HEK293 (cell line): ENCODE results near the gene MCRIP2.
A peak's percentile ranks its signal among the peaks of the same experiment; 100 is the strongest.

ENCODE experiments used
- EGR2 ChIP-seq: fragments of 450-650 bp; formaldehyde crosslinking; IDR thresholded peaks from 2 replicates; pipeline ENCODE4 v1.5.1; 2016; ENCODE audit warnings: low read depth, missing biosample characterization, missing genetic modification characterization
- KLF8 ChIP-seq: fragments of 450-650 bp; formaldehyde crosslinking; IDR thresholded peaks from 2 replicates; pipeline ENCODE4 v1.5.1; 2016; ENCODE audit warnings: missing biosample characterization, missing genetic modification characterization
- MEIS1 ChIP-seq: sonication (generic); formaldehyde crosslinking; IDR thresholded peaks from 2 replicates; pipeline ENCODE4 v1.8.1; 2022; ENCODE audit warnings: missing genetic modification reagents, mild to moderate bottlenecking, borderline replicate concordance
- SCRT1 ChIP-seq: fragments of 450-650 bp; formaldehyde crosslinking; IDR thresholded peaks from 2 replicates; pipeline ENCODE4 v1.5.1; 2016; ENCODE audit warnings: missing biosample characterization, missing genetic modification characterization, borderline replicate concordance
- SP7 ChIP-seq: fragments of 450-650 bp; formaldehyde crosslinking; IDR thresholded peaks from 2 replicates; pipeline ENCODE4 v1.5.1; 2016; ENCODE audit warnings: missing biosample characterization, missing genetic modification characterization
- ZBTB48 ChIP-seq: fragments of 450-650 bp; formaldehyde crosslinking; IDR thresholded peaks from 2 replicates; pipeline ENCODE4 v1.5.1; 2016; ENCODE audit warnings: missing biosample characterization, missing genetic modification characterization
- ZBTB7A ChIP-seq: fragments of 450-650 bp; formaldehyde crosslinking; IDR thresholded peaks from 2 replicates; pipeline ENCODE4 v1.5.1; 2016; ENCODE audit warnings: low read depth, missing biosample characterization, missing genetic modification characterization
- ZBTB8A ChIP-seq: fragments of 450-650 bp; formaldehyde crosslinking; IDR thresholded peaks from 2 replicates; pipeline ENCODE4 v1.5.1; 2016; ENCODE audit warnings: missing biosample characterization, missing genetic modification characterization
- ZEB2 ChIP-seq: fragments of 450-650 bp; formaldehyde crosslinking; IDR thresholded peaks from 2 replicates; pipeline ENCODE4 v1.5.1; 2016; ENCODE audit warnings: missing biosample characterization, missing genetic modification characterization
- ZNF112 ChIP-seq: fragments of 450-650 bp; formaldehyde crosslinking; IDR thresholded peaks from 2 replicates; pipeline ENCODE4 v1.5.0; 2017; ENCODE audit warnings: missing biosample characterization, missing genetic modification characterization
- ZNF157 ChIP-seq: fragments of 450-650 bp; formaldehyde crosslinking; IDR thresholded peaks from 2 replicates; pipeline ENCODE4 v1.5.1; 2016; ENCODE audit warnings: missing biosample characterization, missing genetic modification characterization
- ZNF23 ChIP-seq: fragments of 450-650 bp; formaldehyde crosslinking; IDR thresholded peaks from 2 replicates; pipeline ENCODE4 v1.5.1; 2016; ENCODE audit warnings: missing biosample characterization, missing genetic modification characterization, borderline replicate concordance
- ZNF248 ChIP-seq: fragments of 450-650 bp; formaldehyde crosslinking; IDR thresholded peaks from 2 replicates; pipeline ENCODE4 v1.5.1; 2017; ENCODE audit warnings: missing biosample characterization, missing genetic modification characterization
- ZNF341 ChIP-seq: fragments of 450-650 bp; formaldehyde crosslinking; IDR thresholded peaks from 2 replicates; pipeline ENCODE4; 2016; ENCODE audit warnings: low read depth, missing biosample characterization, missing genetic modification characterization
- ZNF530 ChIP-seq: fragments of 450-650 bp; formaldehyde crosslinking; IDR thresholded peaks from 2 replicates; pipeline ENCODE4 v1.5.1; 2016; ENCODE audit warnings: low read depth, missing biosample characterization, missing genetic modification characterization
- ZNF600 ChIP-seq: fragments of 450-650 bp; formaldehyde crosslinking; IDR thresholded peaks from 2 replicates; pipeline ENCODE4 v1.5.1; 2016; ENCODE audit warnings: missing biosample characterization, missing genetic modification characterization
- ZNF629 ChIP-seq: fragments of 450-650 bp; formaldehyde crosslinking; IDR thresholded peaks from 2 replicates; pipeline ENCODE4 v1.5.1; 2017; ENCODE audit warnings: missing biosample characterization, missing genetic modification characterization
- ZNF747 ChIP-seq: fragments of 450-650 bp; formaldehyde crosslinking; IDR thresholded peaks from 2 replicates; pipeline ENCODE4 v1.5.1; 2016; ENCODE audit warnings: missing biosample characterization, missing genetic modification characterization
- ZNF837 ChIP-seq: fragments of 450-650 bp; formaldehyde crosslinking; IDR thresholded peaks from 2 replicates; pipeline ENCODE4 v1.5.1; 2016; ENCODE audit warnings: missing biosample characterization, missing genetic modification characterization
- ZSCAN23 ChIP-seq: fragments of 450-650 bp; formaldehyde crosslinking; IDR thresholded peaks from 2 replicates; pipeline ENCODE4 v1.5.1; 2016; ENCODE audit warnings: missing biosample characterization, missing genetic modification characterization
- TF ChIP-seq, protein P1 (sequence below): fragments of 450-650 bp; formaldehyde crosslinking; IDR thresholded peaks from 2 replicates; pipeline ENCODE4 v1.5.1; 2016; ENCODE audit warnings: missing biosample characterization, missing genetic modification characterization, borderline replicate concordance
- TF ChIP-seq, protein P2 (sequence below): fragments of 450-650 bp; formaldehyde crosslinking; IDR thresholded peaks from 2 replicates; pipeline ENCODE4 v1.5.1; 2016; ENCODE audit warnings: missing biosample characterization, missing genetic modification characterization
- TF ChIP-seq, protein P3 (sequence below): fragments of 450-650 bp; formaldehyde crosslinking; IDR thresholded peaks from 2 replicates; pipeline ENCODE4 v1.5.1; 2016; ENCODE audit warnings: missing biosample characterization, missing genetic modification characterization
- TF ChIP-seq, protein P4 (sequence below): sonication (generic); formaldehyde crosslinking; IDR thresholded peaks from 2 replicates; pipeline ENCODE4 v1.8.1; 2022; ENCODE audit warnings: mild to moderate bottlenecking, moderate library complexity, missing genetic modification reagents
- TF ChIP-seq, protein P5 (sequence below): fragments of 450-650 bp; formaldehyde crosslinking; IDR thresholded peaks from 2 replicates; pipeline ENCODE4; 2016; ENCODE audit warnings: missing biosample characterization, missing genetic modification characterization
- TF ChIP-seq, protein P6 (sequence below): fragments of 450-650 bp; formaldehyde crosslinking; IDR thresholded peaks from 2 replicates; pipeline ENCODE4 v1.5.1; 2017; ENCODE audit warnings: missing biosample characterization, missing genetic modification characterization
- TF ChIP-seq, protein P7 (sequence below): fragments of 450-650 bp; formaldehyde crosslinking; IDR thresholded peaks from 2 replicates; pipeline ENCODE4 v1.5.1; 2016; ENCODE audit warnings: missing biosample characterization, missing genetic modification characterization, borderline replicate concordance
- TF ChIP-seq, protein P8 (sequence below): fragments of 450-650 bp; formaldehyde crosslinking; IDR thresholded peaks from 2 replicates; pipeline ENCODE4 v1.5.1; 2016; ENCODE audit warnings: missing biosample characterization, missing genetic modification characterization

MCRIP2 gene

DNA sequence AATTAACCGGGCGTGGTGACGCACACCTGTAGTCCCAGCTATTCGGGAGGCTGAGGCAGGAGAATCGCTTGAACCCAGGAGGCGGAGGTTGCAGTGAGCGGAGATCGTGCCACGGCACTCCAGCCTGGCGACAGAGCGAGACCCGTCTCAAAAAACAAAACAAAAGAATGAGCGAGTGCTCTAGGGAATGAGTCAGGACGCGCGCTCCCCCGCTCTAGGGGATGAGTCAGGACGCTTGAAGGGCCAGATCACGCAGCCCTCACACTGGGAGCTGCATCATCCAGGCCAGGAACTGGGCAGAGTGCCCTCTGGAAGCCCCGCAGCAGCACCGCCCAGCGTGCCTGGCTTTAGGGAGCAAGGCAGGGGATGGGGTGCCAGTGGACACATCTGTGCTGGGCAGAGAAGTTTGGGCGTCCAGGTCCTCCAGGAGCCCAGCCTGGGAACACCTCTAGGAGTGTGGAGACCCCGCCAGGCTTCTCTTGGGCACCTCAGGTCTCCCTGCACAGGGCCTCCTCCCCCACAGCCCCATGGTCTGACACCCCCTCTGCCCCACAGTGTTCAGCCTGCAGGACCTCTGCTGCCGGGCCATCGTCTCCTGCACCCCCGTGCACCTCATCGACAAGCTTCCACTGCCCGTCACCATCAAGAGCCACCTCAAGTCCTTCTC, 14.7 kb upstream of the MCRIP2 start (continued):
- TF ChIP-seq ZBTB48 (tag by site-specific recombination): peak; percentile 42; the same call in 1 of the 2 replicates
- no peak for TF ChIP-seq ZNF157 (tag by site-specific recombination)
- TF ChIP-seq, protein P1, sequence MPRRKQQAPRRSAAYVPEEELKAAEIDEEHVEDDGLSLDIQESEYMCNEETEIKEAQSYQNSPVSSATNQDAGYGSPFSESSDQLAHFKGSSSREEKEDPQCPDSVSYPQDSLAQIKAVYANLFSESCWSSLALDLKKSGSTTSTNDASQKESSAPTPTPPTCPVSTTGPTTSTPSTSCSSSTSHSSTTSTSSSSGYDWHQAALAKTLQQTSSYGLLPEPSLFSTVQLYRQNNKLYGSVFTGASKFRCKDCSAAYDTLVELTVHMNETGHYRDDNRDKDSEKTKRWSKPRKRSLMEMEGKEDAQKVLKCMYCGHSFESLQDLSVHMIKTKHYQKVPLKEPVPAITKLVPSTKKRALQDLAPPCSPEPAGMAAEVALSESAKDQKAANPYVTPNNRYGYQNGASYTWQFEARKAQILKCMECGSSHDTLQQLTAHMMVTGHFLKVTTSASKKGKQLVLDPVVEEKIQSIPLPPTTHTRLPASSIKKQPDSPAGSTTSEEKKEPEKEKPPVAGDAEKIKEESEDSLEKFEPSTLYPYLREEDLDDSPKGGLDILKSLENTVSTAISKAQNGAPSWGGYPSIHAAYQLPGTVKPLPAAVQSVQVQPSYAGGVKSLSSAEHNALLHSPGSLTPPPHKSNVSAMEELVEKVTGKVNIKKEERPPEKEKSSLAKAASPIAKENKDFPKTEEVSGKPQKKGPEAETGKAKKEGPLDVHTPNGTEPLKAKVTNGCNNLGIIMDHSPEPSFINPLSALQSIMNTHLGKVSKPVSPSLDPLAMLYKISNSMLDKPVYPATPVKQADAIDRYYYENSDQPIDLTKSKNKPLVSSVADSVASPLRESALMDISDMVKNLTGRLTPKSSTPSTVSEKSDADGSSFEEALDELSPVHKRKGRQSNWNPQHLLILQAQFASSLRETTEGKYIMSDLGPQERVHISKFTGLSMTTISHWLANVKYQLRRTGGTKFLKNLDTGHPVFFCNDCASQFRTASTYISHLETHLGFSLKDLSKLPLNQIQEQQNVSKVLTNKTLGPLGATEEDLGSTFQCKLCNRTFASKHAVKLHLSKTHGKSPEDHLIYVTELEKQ (tag by site-specific recombination): no peak
- TF ChIP-seq SP7 (tag by site-specific recombination): peak; percentile 47; the same call in 1 of the 2 replicates
- TF ChIP-seq EGR2 (tag by site-specific recombination): no peak
- TF ChIP-seq, protein P2, sequence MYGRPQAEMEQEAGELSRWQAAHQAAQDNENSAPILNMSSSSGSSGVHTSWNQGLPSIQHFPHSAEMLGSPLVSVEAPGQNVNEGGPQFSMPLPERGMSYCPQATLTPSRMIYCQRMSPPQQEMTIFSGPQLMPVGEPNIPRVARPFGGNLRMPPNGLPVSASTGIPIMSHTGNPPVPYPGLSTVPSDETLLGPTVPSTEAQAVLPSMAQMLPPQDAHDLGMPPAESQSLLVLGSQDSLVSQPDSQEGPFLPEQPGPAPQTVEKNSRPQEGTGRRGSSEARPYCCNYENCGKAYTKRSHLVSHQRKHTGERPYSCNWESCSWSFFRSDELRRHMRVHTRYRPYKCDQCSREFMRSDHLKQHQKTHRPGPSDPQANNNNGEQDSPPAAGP: 0 out of 2 replicates have a peak, but pooled peaks have one; percentile 25
- TF ChIP-seq, protein P3, sequence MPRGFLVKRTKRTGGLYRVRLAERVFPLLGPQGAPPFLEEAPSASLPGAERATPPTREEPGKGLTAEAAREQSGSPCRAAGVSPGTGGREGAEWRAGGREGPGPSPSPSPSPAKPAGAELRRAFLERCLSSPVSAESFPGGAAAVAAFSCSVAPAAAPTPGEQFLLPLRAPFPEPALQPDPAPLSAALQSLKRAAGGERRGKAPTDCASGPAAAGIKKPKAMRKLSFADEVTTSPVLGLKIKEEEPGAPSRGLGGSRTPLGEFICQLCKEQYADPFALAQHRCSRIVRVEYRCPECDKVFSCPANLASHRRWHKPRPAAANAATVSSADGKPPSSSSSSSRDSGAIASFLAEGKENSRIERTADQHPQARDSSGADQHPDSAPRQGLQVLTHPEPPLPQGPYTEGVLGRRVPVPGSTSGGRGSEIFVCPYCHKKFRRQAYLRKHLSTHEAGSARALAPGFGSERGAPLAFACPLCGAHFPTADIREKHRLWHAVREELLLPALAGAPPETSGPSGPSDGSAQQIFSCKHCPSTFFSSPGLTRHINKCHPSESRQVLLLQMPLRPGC: peak; percentile 61; the same call in 1 of the 2 replicates
- TF ChIP-seq, protein P4, sequence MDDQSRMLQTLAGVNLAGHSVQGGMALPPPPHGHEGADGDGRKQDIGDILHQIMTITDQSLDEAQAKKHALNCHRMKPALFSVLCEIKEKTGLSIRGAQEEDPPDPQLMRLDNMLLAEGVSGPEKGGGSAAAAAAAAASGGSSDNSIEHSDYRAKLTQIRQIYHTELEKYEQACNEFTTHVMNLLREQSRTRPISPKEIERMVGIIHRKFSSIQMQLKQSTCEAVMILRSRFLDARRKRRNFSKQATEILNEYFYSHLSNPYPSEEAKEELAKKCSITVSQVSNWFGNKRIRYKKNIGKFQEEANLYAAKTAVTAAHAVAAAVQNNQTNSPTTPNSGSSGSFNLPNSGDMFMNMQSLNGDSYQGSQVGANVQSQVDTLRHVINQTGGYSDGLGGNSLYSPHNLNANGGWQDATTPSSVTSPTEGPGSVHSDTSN (CRISPR knock-in tag): no peak
- 0 out of 2 replicates have a peak, but pooled peaks have one; percentile 47 for TF ChIP-seq SCRT1
- no peak for TF ChIP-seq ZNF530 (tag by site-specific recombination)
- peak; percentile 66 for TF ChIP-seq KLF8
- TF ChIP-seq, protein P5, sequence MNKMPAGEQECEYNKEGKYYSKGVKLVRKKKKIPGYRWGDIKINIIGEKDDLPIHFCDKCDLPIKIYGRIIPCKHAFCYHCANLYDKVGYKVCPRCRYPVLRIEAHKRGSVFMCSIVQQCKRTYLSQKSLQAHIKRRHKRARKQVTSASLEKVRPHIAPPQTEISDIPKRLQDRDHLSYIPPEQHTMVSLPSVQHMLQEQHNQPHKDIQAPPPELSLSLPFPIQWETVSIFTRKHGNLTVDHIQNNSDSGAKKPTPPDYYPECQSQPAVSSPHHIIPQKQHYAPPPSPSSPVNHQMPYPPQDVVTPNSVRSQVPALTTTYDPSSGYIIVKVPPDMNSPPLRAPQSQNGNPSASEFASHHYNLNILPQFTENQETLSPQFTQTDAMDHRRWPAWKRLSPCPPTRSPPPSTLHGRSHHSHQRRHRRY: no peak
- TF ChIP-seq ZNF112 (tag by site-specific recombination): no peak
- peak; percentile 73 for TF ChIP-seq ZNF629 (tag by site-specific recombination)
- no peak for TF ChIP-seq MEIS1 (CRISPR knock-in tag)
- no peak for TF ChIP-seq ZNF747 (tag by site-specific recombination)
- peak; percentile 73 for TF ChIP-seq ZBTB8A (tag by site-specific recombination)
- TF ChIP-seq ZSCAN23 (tag by site-specific recombination): no peak
- peak; percentile 96 for TF ChIP-seq ZNF600 (tag by site-specific recombination)
- no peak for TF ChIP-seq ZBTB7A (tag by site-specific recombination)
- TF ChIP-seq, protein P6, sequence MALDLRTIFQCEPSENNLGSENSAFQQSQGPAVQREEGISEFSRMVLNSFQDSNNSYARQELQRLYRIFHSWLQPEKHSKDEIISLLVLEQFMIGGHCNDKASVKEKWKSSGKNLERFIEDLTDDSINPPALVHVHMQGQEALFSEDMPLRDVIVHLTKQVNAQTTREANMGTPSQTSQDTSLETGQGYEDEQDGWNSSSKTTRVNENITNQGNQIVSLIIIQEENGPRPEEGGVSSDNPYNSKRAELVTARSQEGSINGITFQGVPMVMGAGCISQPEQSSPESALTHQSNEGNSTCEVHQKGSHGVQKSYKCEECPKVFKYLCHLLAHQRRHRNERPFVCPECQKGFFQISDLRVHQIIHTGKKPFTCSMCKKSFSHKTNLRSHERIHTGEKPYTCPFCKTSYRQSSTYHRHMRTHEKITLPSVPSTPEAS (tag by site-specific recombination): no peak
- peak; percentile 80 for TF ChIP-seq ZEB2 (tag by site-specific recombination)
- no peak for TF ChIP-seq ZNF837
- TF ChIP-seq, protein P7, sequence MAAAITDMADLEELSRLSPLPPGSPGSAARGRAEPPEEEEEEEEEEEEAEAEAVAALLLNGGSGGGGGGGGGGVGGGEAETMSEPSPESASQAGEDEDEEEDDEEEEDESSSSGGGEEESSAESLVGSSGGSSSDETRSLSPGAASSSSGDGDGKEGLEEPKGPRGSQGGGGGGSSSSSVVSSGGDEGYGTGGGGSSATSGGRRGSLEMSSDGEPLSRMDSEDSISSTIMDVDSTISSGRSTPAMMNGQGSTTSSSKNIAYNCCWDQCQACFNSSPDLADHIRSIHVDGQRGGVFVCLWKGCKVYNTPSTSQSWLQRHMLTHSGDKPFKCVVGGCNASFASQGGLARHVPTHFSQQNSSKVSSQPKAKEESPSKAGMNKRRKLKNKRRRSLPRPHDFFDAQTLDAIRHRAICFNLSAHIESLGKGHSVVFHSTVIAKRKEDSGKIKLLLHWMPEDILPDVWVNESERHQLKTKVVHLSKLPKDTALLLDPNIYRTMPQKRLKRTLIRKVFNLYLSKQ (tag by site-specific recombination): no peak
- TF ChIP-seq, protein P8, sequence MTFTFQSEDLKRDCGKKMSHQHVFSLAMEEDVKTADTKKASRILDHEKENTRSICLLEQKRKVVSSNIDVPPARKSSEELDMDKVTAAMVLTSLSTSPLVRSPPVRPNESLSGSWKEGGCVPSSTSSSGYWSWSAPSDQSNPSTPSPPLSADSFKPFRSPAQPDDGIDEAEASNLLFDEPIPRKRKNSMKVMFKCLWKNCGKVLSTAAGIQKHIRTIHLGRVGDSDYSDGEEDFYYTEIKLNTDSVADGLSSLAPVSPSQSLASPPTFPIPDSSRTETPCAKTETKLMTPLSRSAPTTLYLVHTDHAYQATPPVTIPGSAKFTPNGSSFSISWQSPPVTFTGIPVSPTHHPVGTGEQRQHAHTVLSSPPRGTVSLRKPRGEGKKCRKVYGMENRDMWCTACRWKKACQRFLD (tag by site-specific recombination): no peak
- no peak for TF ChIP-seq ZNF248 (tag by site-specific recombination)
- TF ChIP-seq ZNF23 (tag by site-specific recombination): no peak
- no peak for TF ChIP-seq ZNF341 (tag by site-specific recombination)
